OCI-LY7 (cell line): Measurements from ENCODE around the gene CCL25.

Source experiments
- EZH2phosphoT487 ChIP-seq: fragments of 200-600 bp; sonication (generic); IDR thresholded peaks from 2 replicates; pipeline ENCODE4 v1.6.1; 2018; ENCODE audit warnings: low read depth, borderline replicate concordance, mild to moderate bottlenecking, mixed run types, antibody characterized with exemption, low read length, moderate library complexity, mixed read lengths
- TF ChIP-seq, protein P1 (sequence below): fragments of 200-600 bp; sonication (generic); conservative IDR thresholded peaks from 2 replicates; pipeline ENCODE4 v1.5.1; 2014; ENCODE audit warnings: mild to moderate bottlenecking, antibody characterized with exemption, low read length, moderate library complexity, mixed read lengths

DNA sequence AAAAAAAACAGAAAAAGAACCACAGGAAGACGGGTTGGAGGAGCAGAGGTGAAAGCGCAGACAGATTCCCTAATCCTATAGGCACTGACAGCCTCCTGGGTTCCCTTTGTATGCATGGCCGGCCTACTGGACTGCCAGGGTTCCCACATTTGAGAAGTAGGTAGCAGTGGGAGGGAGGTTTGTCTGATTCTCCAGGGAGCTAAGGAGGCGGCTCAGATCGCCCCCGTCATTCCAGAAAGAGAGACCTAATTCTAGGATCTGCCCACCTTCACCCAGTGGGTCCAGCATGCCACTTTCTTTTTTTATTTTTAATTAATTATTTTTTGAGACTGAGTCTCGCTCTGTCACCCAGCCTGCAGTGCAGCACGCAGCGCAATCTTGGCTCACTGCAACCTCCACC is 9.7 kb upstream of the CCL25 start:
- no peak for TF ChIP-seq EZH2phosphoT487
- TF ChIP-seq, protein P1, sequence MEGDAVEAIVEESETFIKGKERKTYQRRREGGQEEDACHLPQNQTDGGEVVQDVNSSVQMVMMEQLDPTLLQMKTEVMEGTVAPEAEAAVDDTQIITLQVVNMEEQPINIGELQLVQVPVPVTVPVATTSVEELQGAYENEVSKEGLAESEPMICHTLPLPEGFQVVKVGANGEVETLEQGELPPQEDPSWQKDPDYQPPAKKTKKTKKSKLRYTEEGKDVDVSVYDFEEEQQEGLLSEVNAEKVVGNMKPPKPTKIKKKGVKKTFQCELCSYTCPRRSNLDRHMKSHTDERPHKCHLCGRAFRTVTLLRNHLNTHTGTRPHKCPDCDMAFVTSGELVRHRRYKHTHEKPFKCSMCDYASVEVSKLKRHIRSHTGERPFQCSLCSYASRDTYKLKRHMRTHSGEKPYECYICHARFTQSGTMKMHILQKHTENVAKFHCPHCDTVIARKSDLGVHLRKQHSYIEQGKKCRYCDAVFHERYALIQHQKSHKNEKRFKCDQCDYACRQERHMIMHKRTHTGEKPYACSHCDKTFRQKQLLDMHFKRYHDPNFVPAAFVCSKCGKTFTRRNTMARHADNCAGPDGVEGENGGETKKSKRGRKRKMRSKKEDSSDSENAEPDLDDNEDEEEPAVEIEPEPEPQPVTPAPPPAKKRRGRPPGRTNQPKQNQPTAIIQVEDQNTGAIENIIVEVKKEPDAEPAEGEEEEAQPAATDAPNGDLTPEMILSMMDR, result no peak
